ENCODE measurements around the gene MORN5.

Gene MORN5

DNA sequence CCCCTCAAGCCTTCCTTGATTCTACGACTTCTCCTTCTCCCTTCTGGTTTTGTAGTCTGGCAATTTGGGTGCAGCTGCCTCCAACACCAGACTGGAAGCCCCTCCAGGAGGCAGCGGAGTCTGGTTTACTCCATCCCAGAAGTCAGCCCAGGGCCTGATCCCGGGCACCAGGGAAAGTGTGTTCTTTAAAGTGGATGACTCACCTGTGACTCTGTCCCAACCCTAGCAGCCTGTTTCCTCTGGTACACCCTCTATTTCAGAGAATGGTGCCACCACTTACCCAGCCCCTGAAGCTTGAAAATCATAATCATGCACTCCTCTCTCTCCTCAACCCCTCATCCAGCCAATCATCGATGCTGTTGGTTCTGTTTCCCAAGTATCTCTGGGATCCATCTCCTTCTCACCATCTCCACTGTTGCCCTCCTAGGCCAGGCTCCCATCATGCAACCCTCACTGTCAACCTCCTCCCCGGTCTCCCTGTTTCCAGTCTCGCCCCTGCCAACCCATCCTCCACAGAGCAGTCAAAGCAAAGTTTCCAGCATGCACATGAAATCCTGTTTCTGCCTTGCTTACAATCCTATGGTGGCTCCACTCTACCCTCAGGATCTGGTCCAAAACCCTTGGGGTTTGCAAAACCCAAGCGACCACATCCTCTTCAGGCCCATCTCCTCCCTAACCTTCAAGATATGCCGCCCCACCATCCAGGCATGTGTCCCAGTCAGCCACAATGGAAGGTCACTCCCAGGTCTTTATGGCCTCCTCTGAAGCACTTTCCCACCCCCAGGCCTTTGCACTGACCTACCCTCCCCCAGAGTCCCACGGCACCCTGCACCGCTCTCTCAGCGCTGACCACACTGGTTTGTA is 58.6 kb downstream of the MORN5 start:
- no peak for DNase-seq

DNA sequence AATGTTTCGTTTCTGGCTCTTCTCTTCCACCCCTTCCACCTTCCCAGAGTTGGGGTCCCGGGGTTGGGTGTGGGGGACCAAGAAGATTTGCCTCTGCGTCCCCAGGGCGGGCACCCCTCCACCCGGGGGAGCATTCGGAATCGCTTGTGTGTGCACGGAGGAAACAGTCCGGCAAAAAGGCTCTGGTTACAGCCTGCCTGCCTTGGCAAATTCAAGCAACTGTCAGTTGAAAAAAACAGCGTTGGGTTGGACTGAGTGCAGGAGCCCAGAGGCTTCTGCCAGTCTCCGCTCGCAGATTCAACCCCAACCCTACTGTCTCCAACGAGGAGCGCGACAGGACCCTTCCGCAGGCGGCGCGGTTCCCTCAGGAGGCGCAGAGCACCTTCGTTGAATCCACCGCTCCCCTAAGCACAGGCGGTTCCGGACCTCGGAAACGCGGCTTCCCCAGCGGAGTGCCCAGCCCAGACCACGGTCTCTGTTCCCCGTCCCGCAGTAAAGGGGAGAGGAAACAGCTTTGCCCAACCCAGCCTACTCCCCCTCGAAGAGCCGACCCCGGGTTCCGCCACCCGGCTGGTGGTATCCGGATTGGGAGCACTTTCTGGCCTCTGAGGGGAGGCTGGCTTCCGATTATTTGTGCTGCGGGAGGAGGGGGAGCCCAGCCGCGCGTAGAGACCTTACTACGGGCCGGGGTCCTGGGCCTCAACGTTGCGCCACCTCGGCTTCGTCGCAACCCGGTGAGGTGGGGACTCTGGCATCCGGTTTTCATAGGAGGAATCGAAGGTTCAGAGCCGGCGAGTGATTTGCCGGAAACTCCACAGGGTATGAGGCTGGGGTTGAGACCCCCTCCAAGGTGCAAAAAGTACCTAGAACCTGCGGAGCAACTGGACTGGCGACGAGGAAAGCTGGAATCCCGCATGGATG is 59.5 kb downstream of the MORN5 start:
- no peak for DNase-seq

DNA sequence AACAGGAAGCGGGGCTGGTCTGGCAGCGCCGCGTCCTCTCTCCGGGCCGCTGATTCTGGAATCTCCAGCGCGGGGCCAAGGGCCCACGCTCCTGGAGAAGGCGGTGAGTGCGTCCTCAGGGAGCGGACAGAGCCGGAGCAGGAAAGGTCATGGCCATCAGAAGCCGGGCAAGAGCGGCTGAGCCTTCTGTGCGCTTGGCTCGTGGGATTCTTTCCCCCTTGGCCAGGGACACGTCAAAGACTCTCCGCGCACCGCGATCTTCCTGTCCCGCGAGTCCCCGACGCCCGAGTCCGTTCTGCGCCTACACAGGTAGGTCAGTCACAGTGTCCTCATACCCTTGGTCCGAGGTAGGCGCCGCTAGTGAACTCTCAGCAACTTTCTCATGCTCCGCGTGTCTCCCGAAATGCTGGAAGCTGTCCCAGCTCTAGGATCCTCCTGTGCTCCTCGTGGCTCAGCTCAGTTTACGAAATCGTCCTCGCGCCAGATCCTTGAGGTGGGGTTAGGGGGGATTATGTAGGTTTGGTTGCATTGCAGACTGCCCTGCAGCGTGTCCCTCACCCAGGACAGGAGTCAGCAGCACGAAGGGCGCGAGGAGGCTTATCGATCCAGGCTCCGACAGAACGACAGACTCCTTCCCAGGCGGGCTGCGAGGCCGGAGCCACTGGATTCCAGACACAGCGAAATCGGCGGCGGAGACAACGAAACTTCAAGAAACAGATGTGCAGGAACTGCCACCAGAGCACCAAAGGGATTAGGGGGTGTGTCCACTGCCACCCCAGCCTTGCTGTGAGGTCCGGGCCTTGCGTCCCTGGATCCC is 60.4 kb downstream of the MORN5 start:
- DNase-seq = no peak

DNA sequence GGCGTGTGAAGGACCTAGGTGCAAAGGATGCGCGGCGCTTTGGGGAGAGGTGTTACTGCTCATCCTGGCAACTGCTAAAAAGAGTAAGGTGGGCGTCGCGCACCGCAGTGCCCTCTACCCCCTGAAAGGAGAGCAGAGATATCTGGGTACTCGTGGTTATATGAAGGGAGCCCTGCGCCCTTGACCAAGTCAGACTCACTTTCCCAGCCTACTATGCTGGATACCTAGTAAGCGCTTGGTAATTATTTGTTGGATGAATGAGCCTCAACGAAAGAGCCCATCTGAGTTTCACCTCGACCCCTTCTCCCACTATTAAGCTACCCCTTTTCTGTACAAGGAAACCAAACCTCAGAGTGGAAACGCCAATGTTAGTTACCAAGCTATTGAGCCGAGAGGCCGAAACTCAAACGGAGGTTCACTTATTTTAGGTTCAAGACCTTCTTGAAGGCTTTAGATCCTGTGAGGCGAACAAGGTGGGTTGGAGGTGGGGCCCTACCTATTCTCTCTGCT is 61.0 kb downstream of the MORN5 start:
- DNase-seq = no peak

DNA sequence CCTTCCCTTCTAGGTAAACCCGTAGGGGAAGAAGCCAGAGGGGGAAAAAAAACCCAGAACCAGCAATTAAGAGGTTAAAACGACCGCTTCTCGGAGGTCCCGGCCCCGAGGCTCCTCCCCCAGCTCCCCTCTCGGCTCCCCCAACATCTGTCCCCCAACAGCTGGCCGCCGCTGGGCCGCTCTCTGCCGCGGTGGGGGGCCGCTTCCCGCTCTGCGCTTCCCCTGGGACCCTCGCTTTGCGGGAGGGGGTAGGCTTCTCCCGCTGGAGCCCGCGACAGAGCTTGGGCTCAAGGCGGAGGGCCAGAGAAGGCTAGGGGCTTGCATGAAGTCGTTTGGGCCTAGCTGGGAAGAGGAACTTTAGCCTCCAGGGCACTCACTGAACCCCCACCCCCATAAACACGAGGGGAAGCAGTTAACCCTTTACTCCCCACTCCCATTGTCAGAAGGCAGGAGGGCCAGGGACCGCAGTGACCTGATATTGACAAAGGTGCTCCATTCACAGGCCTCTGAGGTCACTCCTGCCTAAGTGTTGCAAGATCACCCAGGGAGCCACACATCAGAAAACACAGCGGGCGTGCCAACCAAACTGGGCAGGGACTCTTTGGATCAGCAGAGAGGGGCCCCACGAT is 61.6 kb downstream of the MORN5 start:
- no peak for DNase-seq

DNA sequence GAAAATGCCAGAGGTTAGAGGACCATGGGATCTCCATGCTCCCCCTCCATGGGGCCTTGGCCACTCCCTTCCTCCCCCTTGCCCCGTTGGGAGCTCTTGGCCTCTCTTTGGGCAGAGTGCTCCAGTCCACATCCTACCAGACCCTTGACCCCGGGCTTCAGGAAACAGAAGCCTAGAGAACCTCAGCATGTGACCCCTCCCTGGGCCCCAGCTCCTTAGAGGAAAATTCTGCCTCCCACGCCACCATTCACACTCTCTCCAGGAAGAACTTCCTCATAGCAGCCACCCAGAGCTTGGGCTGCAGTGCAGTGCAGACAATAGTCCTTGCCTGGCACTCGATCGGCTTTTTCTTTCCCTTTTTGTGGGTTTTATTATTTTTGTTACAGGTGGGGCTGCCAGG is 63.1 kb downstream of the MORN5 start:
- DNase-seq = no peak

DNA sequence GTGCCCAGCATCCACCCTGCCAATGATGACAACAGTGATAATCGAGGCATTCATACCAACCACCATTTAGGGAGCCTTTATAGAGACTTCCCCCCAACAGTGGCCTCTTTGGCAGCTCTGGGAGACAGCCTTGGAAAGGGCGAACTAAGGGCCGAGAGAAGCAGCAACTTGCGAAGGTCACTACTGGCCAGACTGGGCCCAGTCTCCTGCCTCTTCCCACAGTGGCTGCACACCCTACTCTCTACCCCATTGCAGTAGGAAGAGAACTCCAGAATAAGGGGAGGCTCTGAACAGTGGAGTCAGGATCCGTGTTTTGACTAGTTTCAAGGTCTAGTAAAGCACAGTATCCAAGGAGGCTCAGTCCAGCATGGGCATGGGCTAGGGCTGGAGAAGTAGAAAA is 63.7 kb downstream of the MORN5 start:
- no peak for DNase-seq

DNA sequence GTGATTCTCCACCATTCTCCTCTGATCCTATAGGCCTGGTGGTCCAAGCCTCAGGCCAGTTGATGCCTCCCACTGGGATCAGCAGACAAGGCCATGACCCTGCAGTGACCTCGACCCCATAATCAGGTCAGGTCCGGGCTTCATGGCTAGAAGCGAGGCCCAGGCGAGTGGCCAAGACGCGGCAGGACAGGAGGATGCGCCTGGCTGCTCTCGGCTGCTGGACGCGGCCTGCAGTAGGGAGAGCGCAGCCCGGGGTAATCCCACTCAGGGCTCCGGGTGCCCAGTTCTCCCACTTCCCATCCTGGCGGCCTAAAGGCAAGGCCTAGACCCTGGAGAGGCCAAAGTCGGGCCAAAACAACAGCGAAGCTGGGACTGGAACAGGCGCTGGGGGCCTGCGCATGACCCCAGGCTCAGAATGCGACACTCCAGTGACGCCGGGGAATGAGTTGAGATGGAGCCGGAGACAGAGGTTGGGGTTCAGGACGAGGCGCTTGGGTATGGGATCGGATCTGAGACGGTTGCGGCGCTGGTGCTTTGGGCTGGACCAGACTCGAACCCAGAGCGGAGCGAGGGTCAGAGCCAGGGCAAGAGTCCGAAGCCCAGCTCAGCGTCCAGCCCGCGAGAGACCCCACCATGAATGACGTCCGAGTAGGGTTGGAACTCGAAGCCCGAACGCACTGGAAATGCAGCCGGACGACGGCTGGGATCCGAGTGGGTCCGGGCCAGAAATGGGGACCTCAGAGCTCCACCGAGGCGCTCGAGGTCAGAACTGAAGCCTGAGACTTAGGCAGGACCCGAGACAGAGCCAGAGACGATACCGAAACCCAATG is 65.8 kb downstream of the MORN5 start:
- DNase-seq = no peak

DNA sequence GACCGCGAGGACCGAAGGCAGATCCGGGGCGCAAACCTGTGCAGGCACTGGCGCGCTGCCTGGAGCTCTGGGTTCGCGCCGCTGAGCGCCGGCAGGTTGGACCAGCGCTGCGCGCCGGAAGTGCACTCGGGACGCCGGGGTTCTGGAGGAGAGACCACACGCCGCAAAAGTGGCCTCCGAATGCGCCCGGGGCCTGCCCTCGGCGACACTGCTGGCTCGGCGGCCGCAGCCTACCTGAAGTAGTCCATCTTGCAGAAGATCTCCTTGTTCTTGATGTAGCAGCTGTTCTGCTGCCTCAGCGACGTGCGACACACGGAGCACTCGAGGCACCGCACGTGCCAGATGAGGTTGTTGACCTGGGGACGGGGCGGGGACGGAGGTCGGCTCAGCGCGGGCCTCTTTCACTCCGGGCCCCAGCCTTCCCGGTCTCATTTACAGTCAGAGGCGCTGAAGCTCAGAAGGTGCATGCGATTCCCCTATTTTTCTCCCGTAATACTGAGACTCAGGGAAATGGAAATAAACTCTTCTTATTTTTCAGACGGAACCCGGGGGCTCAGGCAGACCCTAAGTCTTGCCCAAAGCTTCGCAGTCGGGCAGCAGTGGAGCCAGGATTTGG is 66.5 kb downstream of the MORN5 start:
- DNase-seq = no peak

DNA sequence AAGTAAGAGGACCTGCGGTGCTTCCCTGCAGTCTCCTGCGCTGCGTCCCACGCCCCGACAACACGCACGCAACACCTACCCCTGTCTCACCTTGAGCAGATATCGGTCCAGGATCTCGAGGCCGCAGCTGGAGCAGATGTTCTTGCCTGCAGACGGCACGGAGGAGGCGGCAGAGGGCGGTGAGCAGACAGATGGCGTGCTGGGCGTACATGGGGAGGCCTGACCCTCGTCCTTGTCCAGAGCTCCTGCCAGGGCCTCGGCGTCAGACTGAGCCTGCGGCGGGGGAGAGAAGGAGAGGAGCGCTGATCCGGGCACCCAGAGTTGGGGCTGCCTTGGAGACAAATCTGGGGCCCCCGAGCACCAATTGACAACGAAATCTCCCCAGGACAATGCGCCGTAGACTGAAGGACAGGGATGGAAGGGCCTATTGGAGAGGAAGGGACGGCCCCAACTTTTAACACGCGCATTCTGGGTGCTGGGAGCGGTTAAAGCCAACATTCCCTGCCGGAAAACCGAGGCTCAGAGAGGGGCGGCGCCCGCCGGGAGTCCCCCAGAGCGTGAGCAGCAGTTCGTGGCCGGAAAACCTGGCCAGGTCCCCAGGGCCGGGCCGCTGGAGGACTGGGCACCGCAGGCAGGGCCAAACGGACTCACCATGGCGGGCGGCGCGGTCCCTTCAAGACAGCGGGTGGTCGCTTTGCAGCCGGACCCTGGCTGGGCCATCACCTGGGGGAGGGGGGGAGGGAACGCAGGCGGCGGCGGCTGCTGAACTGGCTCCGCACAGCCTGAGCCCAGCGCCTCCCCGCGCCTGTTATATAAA is 67.3 kb downstream of the MORN5 start:
- DNase-seq = no peak

DNA sequence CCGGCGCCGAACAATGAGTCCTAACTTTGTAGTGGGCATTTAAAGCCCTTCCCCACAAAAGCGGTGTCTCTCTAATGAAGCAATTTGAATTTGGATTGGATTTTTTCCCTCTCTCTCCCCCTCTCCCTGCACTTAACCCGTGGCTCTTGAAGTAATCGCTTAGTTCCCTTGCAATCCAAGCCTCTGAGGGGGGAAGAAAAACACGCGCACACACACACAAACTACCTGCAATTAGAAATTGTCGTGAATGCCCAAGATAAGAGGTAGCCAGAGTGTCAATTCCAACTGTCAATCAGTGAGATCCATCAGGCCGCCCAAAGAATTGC is 67.8 kb downstream of the MORN5 start:
- no peak for DNase-seq

DNA sequence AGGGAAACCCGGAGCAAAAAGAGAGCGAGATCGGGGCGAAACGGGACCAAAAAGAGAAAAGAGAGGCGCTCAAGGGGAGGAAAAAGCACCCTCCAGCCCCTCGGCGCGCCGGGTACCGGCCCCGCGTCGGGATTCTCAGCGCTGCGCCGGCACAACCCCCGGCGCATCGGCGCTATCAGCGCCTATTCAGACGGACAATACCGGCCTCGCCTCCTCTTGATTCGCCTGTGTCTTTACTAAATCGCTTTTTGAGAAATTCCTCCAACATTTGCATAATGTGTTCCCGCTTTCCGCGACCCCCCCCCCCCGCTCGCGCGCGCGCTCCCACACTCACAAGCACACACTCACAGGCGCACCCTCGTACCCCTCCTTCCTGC is 68.5 kb downstream of the MORN5 start:
- no peak for DNase-seq

DNA sequence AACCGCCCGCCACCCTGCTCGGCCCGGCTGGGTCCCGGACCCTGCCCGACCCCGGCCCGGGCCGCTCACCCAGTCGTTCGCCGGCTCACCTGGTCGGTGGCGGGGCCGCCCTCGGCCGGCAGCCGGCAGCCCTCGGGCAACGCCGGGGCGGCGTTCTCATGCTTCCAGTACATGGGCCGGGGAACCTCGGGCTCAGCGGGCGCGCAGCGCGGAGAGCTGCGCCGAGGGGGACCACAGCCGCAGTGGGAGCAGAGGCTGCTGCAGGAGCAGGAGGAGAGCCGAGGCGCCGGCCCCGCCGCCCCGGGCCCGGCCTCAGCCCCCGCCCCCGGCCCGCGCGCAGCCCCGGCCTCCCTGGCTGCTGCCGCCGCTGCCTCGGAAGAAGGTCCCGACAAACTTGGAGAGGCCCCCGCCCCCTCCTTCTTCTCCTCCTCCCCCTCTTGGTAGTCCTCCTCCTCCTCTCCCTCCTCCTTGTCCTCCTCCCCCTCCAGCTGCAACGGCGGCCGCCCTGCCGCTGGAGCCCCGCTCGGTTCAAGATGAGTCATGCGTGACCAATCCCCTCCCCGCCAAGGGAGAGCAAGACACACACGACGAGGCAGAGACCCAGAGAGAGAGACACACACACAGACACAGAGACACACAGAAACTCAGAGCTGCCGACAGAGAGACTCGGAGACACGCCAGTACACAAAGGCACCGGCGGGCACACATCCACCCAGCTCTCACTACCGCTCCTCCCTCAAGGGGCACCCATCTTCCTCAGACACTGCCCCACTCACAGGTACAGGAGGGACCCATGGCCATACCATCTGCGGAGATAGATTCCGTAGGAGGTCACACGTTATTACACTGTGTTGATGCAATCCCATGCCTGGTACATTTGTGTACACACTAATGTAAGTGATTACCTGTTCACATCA is 69.1 kb downstream of the MORN5 start, which contains the start of gene LHX6:
LHX6 (minus strand) TSS at position 390 of the 917 bp plus-strand sequence; CDS start at position 173, 217 bp downstream.
- DNase-seq = no peak

DNA sequence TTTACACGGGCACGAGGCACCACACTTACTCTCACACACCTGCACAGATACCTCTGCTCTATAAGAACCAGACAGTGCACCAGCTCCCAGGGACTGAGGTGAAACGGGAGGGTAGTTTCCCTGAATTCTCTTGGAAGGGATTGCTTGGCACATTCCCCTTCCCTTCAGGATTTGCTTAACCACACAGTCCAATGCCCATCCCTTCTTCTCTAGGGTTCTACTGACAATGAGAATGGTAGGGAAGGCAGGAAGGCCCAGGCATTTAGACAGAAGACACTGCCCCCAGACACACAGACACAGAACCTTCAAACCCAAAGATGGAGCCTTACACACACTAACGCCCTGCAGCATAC is 69.8 kb downstream of the MORN5 start:
- no peak for DNase-seq

DNA sequence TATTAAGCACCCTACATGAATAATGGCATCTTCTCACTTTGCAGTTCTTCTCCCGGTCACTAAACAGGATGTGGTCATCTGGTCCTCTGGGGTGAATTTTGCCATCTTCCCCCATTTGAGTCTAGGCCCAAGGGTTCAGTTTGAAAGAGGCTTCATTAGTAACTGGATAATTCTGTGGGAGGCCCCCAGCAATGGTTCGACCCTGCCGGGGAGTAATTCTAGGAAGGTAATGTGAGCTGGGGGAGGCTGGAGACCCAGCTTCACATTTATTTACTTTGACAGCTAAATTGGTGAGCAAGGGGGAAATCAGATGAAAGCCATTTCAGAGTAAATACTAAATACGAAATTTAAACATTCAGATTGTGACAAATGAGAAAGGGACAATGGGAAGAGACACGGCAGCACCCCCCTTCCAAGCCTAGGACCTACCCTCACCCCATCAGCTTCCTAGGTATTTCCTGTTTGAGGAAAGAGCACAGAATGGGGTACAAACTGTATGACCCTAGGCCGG is 73.1 kb downstream of the MORN5 start:
- no peak for DNase-seq

DNA sequence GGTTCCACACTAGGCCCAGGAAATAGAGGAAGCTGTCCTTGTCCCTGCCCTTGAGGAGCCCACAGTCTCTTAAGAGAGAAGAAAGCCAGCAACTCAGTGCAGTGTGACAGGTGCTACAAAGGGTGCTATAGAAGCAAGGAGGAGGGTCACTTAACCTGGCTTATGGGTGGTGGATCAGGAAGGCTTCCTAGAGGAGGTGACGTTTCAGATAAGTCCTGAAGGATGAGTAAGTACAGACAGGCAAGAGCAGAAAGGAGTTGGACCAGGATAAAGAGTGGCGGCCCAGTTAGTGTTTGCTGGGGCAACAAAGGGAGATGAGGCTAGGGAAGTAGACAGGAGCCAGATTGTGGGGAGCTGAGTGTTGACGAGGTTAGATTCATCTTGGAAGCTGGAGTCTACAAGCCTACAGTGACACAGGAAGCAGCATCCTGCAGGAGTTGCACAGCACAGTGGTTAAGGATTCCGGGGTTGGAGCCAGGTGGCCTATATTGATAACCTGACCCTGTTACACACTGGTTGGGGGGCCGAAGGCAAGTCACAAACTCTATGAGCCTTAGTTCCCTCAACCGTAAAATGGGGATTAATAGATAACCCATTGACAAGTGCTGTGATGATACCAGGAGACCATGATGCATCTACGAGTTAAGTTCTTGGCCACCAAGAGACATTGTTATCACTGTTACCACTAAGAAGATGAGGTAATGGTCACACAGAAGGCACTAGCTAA is 74.5 kb downstream of the MORN5 start:
- no peak for DNase-seq

DNA sequence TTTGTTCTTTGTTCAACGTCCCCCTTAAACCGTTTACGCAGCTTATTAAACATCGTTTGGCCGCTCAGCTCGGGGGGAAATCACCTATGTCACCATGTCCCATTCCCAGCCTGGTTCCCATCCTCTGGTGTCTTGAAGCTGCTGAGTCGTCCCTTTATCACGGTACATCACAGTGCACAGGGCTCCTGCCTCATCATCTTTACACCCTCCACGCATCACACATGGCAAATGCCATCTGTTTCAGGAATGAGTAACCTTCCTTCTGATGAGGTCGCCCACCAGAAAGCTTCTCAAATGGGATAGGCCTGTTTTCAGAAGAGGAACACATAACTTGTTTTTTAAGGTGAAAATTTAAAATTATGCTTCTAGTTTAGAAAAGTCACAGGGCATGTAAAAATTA is 77.0 kb downstream of the MORN5 start:
- DNase-seq = no peak

DNA sequence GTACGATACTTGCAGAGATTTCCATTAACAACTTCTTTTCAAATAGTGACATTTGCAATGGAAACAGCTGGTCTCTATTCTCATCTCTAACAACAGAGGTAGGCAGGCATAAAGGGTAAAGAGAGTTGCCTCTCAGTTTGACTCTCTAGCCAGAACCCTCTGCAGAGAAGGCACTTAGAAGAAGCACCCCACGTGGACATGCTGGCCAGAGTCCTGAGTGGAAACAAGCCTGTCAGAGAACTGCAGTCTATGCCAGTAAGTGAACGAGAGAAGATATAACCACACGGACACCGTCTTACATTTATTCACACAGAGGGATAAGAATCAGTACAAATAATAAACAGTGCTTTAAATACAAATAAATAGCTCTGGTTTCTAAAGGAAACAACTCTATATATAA is 80.0 kb downstream of the MORN5 start:
- DNase-seq = no peak

Data from NCI-H187 treated with DMSO at 0.1 percent for 48 hours (cell line).